ENCODE measurements around the gene PC. TPM values are rescaled to one million over a fixed set of nuclear protein-coding genes. Genes with fewer than 3 reads are reported as not detected.

Gene PC
- total RNA-seq, 1 donor, result 1.8 TPM

GRCh38 chr11:66851698-66852465 lies 106.3 kb downstream of the PC start:
- Histone ChIP-seq H3K4me1 (ENCODE audit: insufficient read depth, low read length) (peaks cover 7% of the 10 kb centered on the region), H3K9me3 (ENCODE audit: low read depth, low read length) (no peaks in the 10 kb centered on the region), H3K27me3 (ENCODE audit: insufficient read depth, low read length) (no peaks in the 10 kb centered on the region), H3K4me3 (ENCODE audit: low read length) (no peak overlapping the region)

GRCh38 chr11:66851239-66851596 lies 107.0 kb downstream of the PC start:
- no peaks in the 10 kb centered on the region for H3K27me3 ChIP-seq (ENCODE audit: insufficient read depth, low read length)
- H3K4me1 ChIP-seq (ENCODE audit: insufficient read depth, low read length), result peaks cover 7% of the 10 kb centered on the region
- H3K9me3 ChIP-seq (ENCODE audit: low read depth, low read length), result no peaks in the 10 kb centered on the region
- no peak overlapping the region for H3K4me3 ChIP-seq (ENCODE audit: low read length)

GRCh38 chr11:66850588-66851238 lies 107.5 kb downstream of the PC start:
- Histone ChIP-seq H3K27me3 (ENCODE audit: insufficient read depth, low read length) (no peaks in the 10 kb centered on the region), H3K4me3 (ENCODE audit: low read length) (no peak overlapping the region), H3K9me3 (ENCODE audit: low read depth, low read length) (no peaks in the 10 kb centered on the region), H3K4me1 (ENCODE audit: insufficient read depth, low read length) (peaks cover 4% of the 10 kb centered on the region)

GRCh38 chr11:66850235-66850587 lies 108.0 kb downstream of the PC start:
- no peaks in the 10 kb centered on the region for H3K4me1 ChIP-seq (ENCODE audit: insufficient read depth, low read length)
- no peaks in the 10 kb centered on the region for H3K27me3 ChIP-seq (ENCODE audit: insufficient read depth, low read length)
- no peaks in the 10 kb centered on the region for H3K9me3 ChIP-seq (ENCODE audit: low read depth, low read length)
- H3K4me3 ChIP-seq (ENCODE audit: low read length), result no peak overlapping the region

- peaks cover 2% of the 10 kb centered on the region for H3K4me1 ChIP-seq (ENCODE audit: insufficient read depth, low read length)
- H3K27me3 ChIP-seq (ENCODE audit: insufficient read depth, low read length), result no peaks in the 10 kb centered on the region
- H3K4me3 ChIP-seq (ENCODE audit: low read length), result no peak overlapping the region
- H3K9me3 ChIP-seq (ENCODE audit: low read depth, low read length), result no peaks in the 10 kb centered on the region
Observed at GRCh38 chr11:66849501-66850234, 108.5 kb downstream of the PC start.

GRCh38 chr11:66848671-66849500 lies 109.3 kb downstream of the PC start:
- peaks cover 10% of the 10 kb centered on the region for H3K4me1 ChIP-seq (ENCODE audit: insufficient read depth, low read length)
- H3K4me3 ChIP-seq (ENCODE audit: low read length), result no peak overlapping the region
- H3K27me3 ChIP-seq (ENCODE audit: insufficient read depth, low read length), result no peaks in the 10 kb centered on the region
- no peaks in the 10 kb centered on the region for H3K9me3 ChIP-seq (ENCODE audit: low read depth, low read length)

- no peaks in the 10 kb centered on the region for H3K9me3 ChIP-seq (ENCODE audit: low read depth, low read length)
- H3K27me3 ChIP-seq (ENCODE audit: insufficient read depth, low read length), result no peaks in the 10 kb centered on the region
- no peak overlapping the region for H3K4me3 ChIP-seq (ENCODE audit: low read length)
- H3K4me1 ChIP-seq (ENCODE audit: insufficient read depth, low read length), result peaks cover 13% of the 10 kb centered on the region
Observed at GRCh38 chr11:66847461-66848232, 110.5 kb downstream of the PC start.

GRCh38 chr11:66846671-66847091 lies 111.5 kb downstream of the PC start:
- Histone ChIP-seq H3K27me3 (ENCODE audit: insufficient read depth, low read length) (no peaks in the 10 kb centered on the region), H3K9me3 (ENCODE audit: low read depth, low read length) (no peaks in the 10 kb centered on the region), H3K4me3 (ENCODE audit: low read length) (no peak overlapping the region), H3K4me1 (ENCODE audit: insufficient read depth, low read length) (peaks cover 23% of the 10 kb centered on the region)

- Histone ChIP-seq H3K4me1 (ENCODE audit: insufficient read depth, low read length) (peaks cover 31% of the 10 kb centered on the region), H3K4me3 (ENCODE audit: low read length) (no peak overlapping the region), H3K27me3 (ENCODE audit: insufficient read depth, low read length) (no peaks in the 10 kb centered on the region), H3K9me3 (ENCODE audit: low read depth, low read length) (no peaks in the 10 kb centered on the region)
Observed at GRCh38 chr11:66845876-66846212, 112.3 kb downstream of the PC start.

GRCh38 chr11:66845143-66845875 lies 112.9 kb downstream of the PC start:
- no peaks in the 10 kb centered on the region for H3K9me3 ChIP-seq (ENCODE audit: low read depth, low read length)

GRCh38 chr11:66844496-66845142 lies 113.6 kb downstream of the PC start:
- H3K4me1 ChIP-seq (ENCODE audit: insufficient read depth, low read length), result peaks cover 44% of the 10 kb centered on the region
- no peaks in the 10 kb centered on the region for H3K27me3 ChIP-seq (ENCODE audit: insufficient read depth, low read length)
- H3K9me3 ChIP-seq (ENCODE audit: low read depth, low read length), result no peaks in the 10 kb centered on the region
- no peak overlapping the region for H3K4me3 ChIP-seq (ENCODE audit: low read length)

More at GRCh38 chr11:66845143-66845875, 112.9 kb downstream of the PC start:
- H3K4me3 ChIP-seq (ENCODE audit: low read length), result no peak overlapping the region
- peaks cover 37% of the 10 kb centered on the region for H3K4me1 ChIP-seq (ENCODE audit: insufficient read depth, low read length)
- H3K27me3 ChIP-seq (ENCODE audit: insufficient read depth, low read length), result no peaks in the 10 kb centered on the region

GRCh38 chr11:66843776-66844495 lies 114.2 kb downstream of the PC start:
- peaks cover 44% of the 10 kb centered on the region for H3K4me1 ChIP-seq (ENCODE audit: insufficient read depth, low read length)

More at GRCh38 chr11:66843776-66844495, 114.2 kb downstream of the PC start:
- H3K9me3 ChIP-seq (ENCODE audit: low read depth, low read length), result no peaks in the 10 kb centered on the region
- H3K27me3 ChIP-seq (ENCODE audit: insufficient read depth, low read length), result no peaks in the 10 kb centered on the region
- peak overlapping the region; percentile 88 for H3K4me3 ChIP-seq (ENCODE audit: low read length)
